HG02759 (cell line): Measurements from ENCODE around the gene CALR3.
"Not testable (repeated sequence)": the region's sequence is repeated elsewhere in the genome, so short reads cannot be mapped to it uniquely, and the experiment has no call there.

Source experiments
- ATAC-seq: cut with Tn5 transposase; IDR thresholded peaks from one replicate; pipeline ENCODE4 v1.9.1; 2021; ENCODE audit warnings: mild to moderate bottlenecking, moderate library complexity; ENCODE audit not compliant: unreplicated experiment

The CALR3 gene

GRCh38 chr19:16458391-16459341 is 37.3 kb downstream of the CALR3 start:
- no peak for ATAC-seq

- ATAC-seq, result no peak
Observed at GRCh38 chr19:16457954-16458331, 38.0 kb downstream of the CALR3 start.

GRCh38 chr19:16457195-16457953 is 38.6 kb downstream of the CALR3 start:
- no peak for ATAC-seq

- ATAC-seq, result no peak
Observed at GRCh38 chr19:16456652-16457194, 39.2 kb downstream of the CALR3 start.

- ATAC-seq, result no peak
Observed at GRCh38 chr19:16455489-16455888, 40.5 kb downstream of the CALR3 start.

- ATAC-seq, result no peak
Observed at GRCh38 chr19:16454351-16454918, 41.5 kb downstream of the CALR3 start.

- ATAC-seq, result no peak
Observed at GRCh38 chr19:16452325-16452724, 43.6 kb downstream of the CALR3 start.

- ATAC-seq, result peak; percentile 41
Observed at GRCh38 chr19:16449330-16449961, 46.5 kb downstream of the CALR3 start.

GRCh38 chr19:16448872-16449271 is 47.1 kb downstream of the CALR3 start:
- not testable (repeated sequence) for ATAC-seq

- ATAC-seq, result peak; percentile 38
Observed at GRCh38 chr19:16446724-16447368, 49.1 kb downstream of the CALR3 start.

- no peak for ATAC-seq
Observed at GRCh38 chr19:16446108-16446723, 49.8 kb downstream of the CALR3 start.

- no peak for ATAC-seq
Observed at GRCh38 chr19:16445238-16446107, 50.5 kb downstream of the CALR3 start.

GRCh38 chr19:16444269-16444600 is 51.7 kb downstream of the CALR3 start:
- ATAC-seq, result no peak

GRCh38 chr19:16442386-16443276 is 53.3 kb downstream of the CALR3 start:
- no peak for ATAC-seq

- ATAC-seq, result no peak
Observed at GRCh38 chr19:16441661-16442162, 54.3 kb downstream of the CALR3 start.

GRCh38 chr19:16436780-16437332 is 59.1 kb downstream of the CALR3 start:
- ATAC-seq, result no peak

- no peak for ATAC-seq
Observed at GRCh38 chr19:16435999-16436650, 59.8 kb downstream of the CALR3 start.
